GM19239 (cell line): ENCODE data around the gene PPP1R9B.
A peak's percentile ranks its signal among the peaks of the same experiment; 100 is the strongest.

Source experiments
- DNase-seq: peaks from one replicate; pipeline ENCODE4 v3.0.0; 2011; ENCODE audit warnings: low spot score; ENCODE audit not compliant: insufficient read length
- FAIRE-seq: peaks from 2 replicates; lab custom pipeline; 2011; peaks lifted over from hg19 to GRCh38; lab: Jason Lieb, UNC

PPP1R9B gene

GRCh38 chr17:50150354-50151040, at the start of gene PPP1R9B:
Gene PPP1R9B, minus strand, starts transcription at chr17:50150677. Its CDS starts 164 bp downstream, at chr17:50150513.
- no peak for FAIRE-seq
- DNase-seq: no peak

GRCh38 chr17:50199803-50200456, 49.5 kb upstream of the PPP1R9B start:
- FAIRE-seq: no peak
- DNase-seq: peak; percentile 64

GRCh38 chr17:50199211-50199802, 48.8 kb upstream of the PPP1R9B start:
- FAIRE-seq: no peak
- DNase-seq: no peak

GRCh38 chr17:50198026-50198669, 47.7 kb upstream of the PPP1R9B start:
- FAIRE-seq: peak; percentile 89

GRCh38 chr17:50196826-50197225, 46.3 kb upstream of the PPP1R9B start:
- DNase-seq: no peak
- FAIRE-seq: no peak

More at GRCh38 chr17:50198026-50198669, 47.7 kb upstream of the PPP1R9B start:
- peak; percentile 65 for DNase-seq

GRCh38 chr17:50196036-50196435, 45.6 kb upstream of the PPP1R9B start:
- DNase-seq (no peak), FAIRE-seq (no peak)

GRCh38 chr17:50194934-50195865, 44.7 kb upstream of the PPP1R9B start:
- DNase-seq (no peak), FAIRE-seq (no peak)

- DNase-seq: no peak
- FAIRE-seq: no peak
These were observed 43.9 kb upstream of the PPP1R9B start for GRCh38 chr17:50194140-50194933.

- no peak for DNase-seq
- FAIRE-seq: no peak
These were observed 42.3 kb upstream of the PPP1R9B start for GRCh38 chr17:50192618-50193291.

- DNase-seq: no peak
- no peak for FAIRE-seq
These were observed 41.7 kb upstream of the PPP1R9B start for GRCh38 chr17:50192144-50192617.

- FAIRE-seq (no peak), DNase-seq (no peak)
These were observed 41.1 kb upstream of the PPP1R9B start for GRCh38 chr17:50191359-50192143.

GRCh38 chr17:50190603-50191358, 40.3 kb upstream of the PPP1R9B start:
- DNase-seq (no peak), FAIRE-seq (no peak)

GRCh38 chr17:50190293-50190602, 39.8 kb upstream of the PPP1R9B start:
- FAIRE-seq (no peak), DNase-seq (no peak)

GRCh38 chr17:50189550-50190292, 39.2 kb upstream of the PPP1R9B start:
- no peak for DNase-seq
- no peak for FAIRE-seq

- DNase-seq (no peak), FAIRE-seq (no peak)
These were observed 38.6 kb upstream of the PPP1R9B start for GRCh38 chr17:50188921-50189549.

GRCh38 chr17:50188531-50188920, 38.0 kb upstream of the PPP1R9B start:
- no peak for FAIRE-seq
- DNase-seq: no peak
